Activated CD8-positive, alpha-beta memory T cell treated with anti-CD3 and anti-CD28 coated beads for 36 hours (primary cell): ENCODE measurements around the gene ABCD4. TPM values are rescaled to one million over a fixed set of nuclear protein-coding genes. Genes with fewer than 3 reads are reported as not detected.

Source experiments
- CTCF ChIA-PET: fragments of 350-600 bp; sonication (Branson Sonifier 250); formaldehyde crosslinking; loops from one replicate; lab custom pipeline; 2021; ENCODE audit warnings: antibody characterized with exemption; lab: Charles Lee
- POLR2A ChIA-PET: fragments of 350-600 bp; sonication (Branson Sonifier 250); formaldehyde crosslinking; loops from one replicate; lab custom pipeline; 2021; ENCODE audit warnings: antibody characterized with exemption; lab: Charles Lee
- total RNA-seq, 2 experiments: library from RNA; stranded (reverse); gene quantifications; one replicate each; pipeline ENCODE4 v1.2.3, GENCODE V29; 2021

The ABCD4 gene
- total RNA-seq, 2 experiments from 2014 or later = 42.0 to 44.3 TPM

GRCh38 chr14:74265301-74265965, 37.3 kb downstream of the ABCD4 start:
- POLR2A ChIA-PET = no interaction called here
- CTCF ChIA-PET = interaction anchor here (1.1 kb wide), 1 partner anchor 12 kb away, joined by 3 read pairs; no protein-coding TSS in a partner anchor

GRCh38 chr14:74263921-74264320, 38.8 kb downstream of the ABCD4 start:
- ChIA-PET CTCF (no interaction called here), POLR2A (no interaction called here)

GRCh38 chr14:74263181-74263580, 39.6 kb downstream of the ABCD4 start:
- CTCF ChIA-PET = no interaction called here
- POLR2A ChIA-PET = no interaction called here

- CTCF ChIA-PET = interaction anchor here (0.7 kb wide), 1 partner anchor 11 kb away, joined by 3 read pairs; no protein-coding TSS in a partner anchor
- POLR2A ChIA-PET = no interaction called here
Observed at GRCh38 chr14:74262076-74262475, 40.7 kb downstream of the ABCD4 start.

GRCh38 chr14:74261288-74261687, 41.4 kb downstream of the ABCD4 start:
- POLR2A ChIA-PET = no interaction called here
- CTCF ChIA-PET = no interaction called here

GRCh38 chr14:74260525-74261233, 42.1 kb downstream of the ABCD4 start:
- POLR2A ChIA-PET = no interaction called here
- CTCF ChIA-PET = interaction anchor here (0.8 to 1.0 kb wide), 2 partner anchors 23 to 40 kb away, joined by 3 read pairs; no protein-coding TSS in a partner anchor

GRCh38 chr14:74259513-74259912, 43.2 kb downstream of the ABCD4 start:
- POLR2A ChIA-PET = no interaction called here
- CTCF ChIA-PET = interaction anchor here (0.7 to 1.0 kb wide), 2 partner anchors 35 to 41 kb away, joined by 3 read pairs; no protein-coding TSS in a partner anchor

- CTCF ChIA-PET = interaction anchor here (0.7 kb wide), 1 partner anchor 36 kb away, joined by 3 read pairs; no protein-coding TSS in a partner anchor
Observed at GRCh38 chr14:74258764-74259035, 44.0 kb downstream of the ABCD4 start.

GRCh38 chr14:74257941-74258763, 44.6 kb downstream of the ABCD4 start:
- POLR2A ChIA-PET = no interaction called here
- CTCF ChIA-PET = interaction anchor here (1.0 to 1.4 kb wide), 3 partner anchors 10 to 49 kb away, joined by 4 to 5 read pairs (median 4); no protein-coding TSS in a partner anchor

More at GRCh38 chr14:74258764-74259035, 44.0 kb downstream of the ABCD4 start:
- POLR2A ChIA-PET = no interaction called here

- POLR2A ChIA-PET = no interaction called here
Observed at GRCh38 chr14:74257078-74257940, 45.4 kb downstream of the ABCD4 start.

GRCh38 chr14:74255281-74255680, 47.5 kb downstream of the ABCD4 start:
- POLR2A ChIA-PET = interaction anchor here (0.7 kb wide), 1 partner anchor 354 kb away, joined by 4 read pairs; no protein-coding TSS in a partner anchor
- CTCF ChIA-PET = interaction anchor here (1.4 kb wide), 1 partner anchor 15 kb away, joined by 3 read pairs; no protein-coding TSS in a partner anchor

More at GRCh38 chr14:74257078-74257940, 45.4 kb downstream of the ABCD4 start:
- CTCF ChIA-PET = interaction anchor here (0.6 to 1.4 kb wide), 13 partner anchors 9 to 1146 kb away, joined by 3 to 6 read pairs (median 4); no protein-coding TSS in a partner anchor

- ChIA-PET CTCF (no interaction called here), POLR2A (no interaction called here)
Observed at GRCh38 chr14:74249433-74250375, 53.0 kb downstream of the ABCD4 start.

- POLR2A ChIA-PET = no interaction called here
Observed at GRCh38 chr14:74248017-74248416, 54.7 kb downstream of the ABCD4 start.

GRCh38 chr14:74246542-74246941, 56.2 kb downstream of the ABCD4 start:
- POLR2A ChIA-PET = no interaction called here

More at GRCh38 chr14:74248017-74248416, 54.7 kb downstream of the ABCD4 start:
- CTCF ChIA-PET = interaction anchor here (0.7 to 2.2 kb wide), 4 partner anchors 9 to 1044 kb away, joined by 3 to 6 read pairs (median 4); no protein-coding TSS in a partner anchor

GRCh38 chr14:74245292-74245691, 57.4 kb downstream of the ABCD4 start:
- ChIA-PET POLR2A (no interaction called here), CTCF (interaction anchor here (1.9 kb wide), 1 partner anchor 12 kb away, joined by 6 read pairs; no protein-coding TSS in a partner anchor)

More at GRCh38 chr14:74246542-74246941, 56.2 kb downstream of the ABCD4 start:
- CTCF ChIA-PET = interaction anchor here (1.9 to 2.2 kb wide), 2 partner anchors 10 to 134 kb away, joined by 6 read pairs; no protein-coding TSS in a partner anchor

- POLR2A ChIA-PET = no interaction called here
- CTCF ChIA-PET = no interaction called here
Observed at GRCh38 chr14:74244115-74244514, 58.6 kb downstream of the ABCD4 start.

GRCh38 chr14:74243051-74243450, 59.7 kb downstream of the ABCD4 start:
- ChIA-PET CTCF (interaction anchor here (1.1 to 1.4 kb wide), 2 partner anchors 14 to 24 kb away, joined by 3 to 4 read pairs; no protein-coding TSS in a partner anchor), POLR2A (no interaction called here)
